Activated CD4-positive, alpha-beta T cell treated with anti-CD3 and anti-CD28 coated beads, Interleukin-2, amount 10 ng/mL, durations not matched to agents 7 days and 5 days (primary cell): ENCODE results near the gene FBXW5. TPM values are rescaled to one million over a fixed set of nuclear protein-coding genes. Genes with fewer than 3 reads are reported as not detected.

ENCODE experiments used
- CTCF ChIA-PET: fragments of 350-600 bp; sonication (Branson Sonifier 250); formaldehyde crosslinking; loops from one replicate; lab custom pipeline; 2021; ENCODE audit warnings: antibody characterized with exemption; lab: Charles Lee
- POLR2A ChIA-PET: fragments of 350-600 bp; sonication (Branson Sonifier 250); formaldehyde crosslinking; loops from one replicate; lab custom pipeline; 2021; ENCODE audit warnings: antibody characterized with exemption; lab: Charles Lee
- DNase-seq: peaks from one replicate; pipeline ENCODE4 v3.0.0-alpha.2; 2020
- H3K27ac Mint-ChIP-seq: one replicate; pipeline ENCODE4 v1.8.0; 2021; ENCODE audit warnings: mild to moderate bottlenecking, moderate library complexity, mixed read lengths
- H3K27me3 Mint-ChIP-seq: one replicate; pipeline ENCODE4 v1.8.0; 2021; ENCODE audit warnings: mixed read lengths
- H3K36me3 Mint-ChIP-seq: one replicate; pipeline ENCODE4 v1.8.0; 2021; ENCODE audit warnings: low read depth, mixed read lengths
- H3K4me1 Mint-ChIP-seq: one replicate; pipeline ENCODE4 v1.8.0; 2021; ENCODE audit warnings: mixed read lengths
- H3K4me3 Mint-ChIP-seq: one replicate; pipeline ENCODE4 v1.8.0; 2021; ENCODE audit warnings: mild to moderate bottlenecking, moderate library complexity, mixed read lengths
- H3K9me3 Mint-ChIP-seq: one replicate; pipeline ENCODE4 v1.8.0; 2021; ENCODE audit warnings: mixed read lengths
- total RNA-seq, 2 experiments: library from RNA; stranded (reverse); gene quantifications; one replicate each; pipeline ENCODE4 v1.2.3, GENCODE V29; 2021

Gene FBXW5
- total RNA-seq, 2 experiments from 2014 or later = 116 to 123 TPM

DNA sequence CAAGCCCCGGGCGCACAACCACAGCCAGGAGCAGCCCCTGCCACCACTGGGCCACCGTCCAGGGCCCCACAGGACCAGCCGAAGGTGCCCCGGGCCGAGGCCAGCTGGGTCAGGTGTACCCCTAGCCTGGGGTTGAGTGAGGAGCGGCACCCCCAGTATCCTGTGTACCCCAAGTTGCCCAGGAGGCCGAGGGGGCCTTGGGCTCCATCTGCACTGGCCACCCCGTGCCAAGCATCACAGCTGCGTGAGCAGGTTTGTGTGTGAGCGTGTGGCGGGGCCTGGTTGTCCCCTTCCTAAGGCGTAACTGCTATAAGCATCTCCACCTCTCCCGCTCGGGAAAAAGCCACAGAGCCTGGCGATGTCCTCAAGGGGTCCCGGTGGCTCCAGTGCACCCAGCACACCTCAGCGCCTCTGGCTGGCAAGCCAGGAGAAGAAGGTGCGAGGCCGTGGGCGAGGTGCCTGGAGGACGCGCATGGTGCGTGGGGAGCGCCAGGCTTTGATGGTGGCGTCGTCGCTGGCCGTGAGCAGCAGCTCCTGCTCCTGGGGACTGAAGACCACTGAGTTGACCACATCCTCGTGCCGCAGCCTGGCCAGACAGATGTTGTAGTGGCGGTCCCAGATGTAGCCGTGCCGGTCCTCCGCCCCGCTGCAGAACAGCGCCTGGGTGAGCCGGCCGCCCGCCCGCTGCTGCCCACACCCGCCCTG is 3.9 kb downstream of the FBXW5 start:
- ChIA-PET POLR2A (no interaction called here), CTCF (interaction anchor here (1.1 kb wide), 1 partner anchor 24 kb away, joined by 3 read pairs; no protein-coding TSS in a partner anchor)
- H3K27me3 Mint-ChIP-seq = no peaks in the 10 kb centered on the region
- H3K4me3 Mint-ChIP-seq = no peak overlapping the region
- H3K27ac Mint-ChIP-seq = no peak overlapping the region
- H3K4me1 Mint-ChIP-seq = peaks cover 13% of the 10 kb centered on the region
- no peak for DNase-seq
- peaks cover 16% of the 10 kb centered on the region for H3K36me3 Mint-ChIP-seq
- H3K9me3 Mint-ChIP-seq = no peaks in the 10 kb centered on the region

GRCh38 chr9:136939996-136940525 is 4.5 kb downstream of the FBXW5 start:
- no peaks in the 10 kb centered on the region for H3K27me3 Mint-ChIP-seq
- ChIA-PET CTCF (interaction anchor here (1.0 kb wide), 2 partner anchors 38 to 56 kb away, joined by 3 read pairs; no protein-coding TSS in a partner anchor), POLR2A (no interaction called here)
- no peak for DNase-seq
- no peak overlapping the region for H3K27ac Mint-ChIP-seq
- H3K4me1 Mint-ChIP-seq = peaks cover 9% of the 10 kb centered on the region
- peaks cover 16% of the 10 kb centered on the region for H3K36me3 Mint-ChIP-seq
- H3K9me3 Mint-ChIP-seq = no peaks in the 10 kb centered on the region
- H3K4me3 Mint-ChIP-seq = no peak overlapping the region

DNA sequence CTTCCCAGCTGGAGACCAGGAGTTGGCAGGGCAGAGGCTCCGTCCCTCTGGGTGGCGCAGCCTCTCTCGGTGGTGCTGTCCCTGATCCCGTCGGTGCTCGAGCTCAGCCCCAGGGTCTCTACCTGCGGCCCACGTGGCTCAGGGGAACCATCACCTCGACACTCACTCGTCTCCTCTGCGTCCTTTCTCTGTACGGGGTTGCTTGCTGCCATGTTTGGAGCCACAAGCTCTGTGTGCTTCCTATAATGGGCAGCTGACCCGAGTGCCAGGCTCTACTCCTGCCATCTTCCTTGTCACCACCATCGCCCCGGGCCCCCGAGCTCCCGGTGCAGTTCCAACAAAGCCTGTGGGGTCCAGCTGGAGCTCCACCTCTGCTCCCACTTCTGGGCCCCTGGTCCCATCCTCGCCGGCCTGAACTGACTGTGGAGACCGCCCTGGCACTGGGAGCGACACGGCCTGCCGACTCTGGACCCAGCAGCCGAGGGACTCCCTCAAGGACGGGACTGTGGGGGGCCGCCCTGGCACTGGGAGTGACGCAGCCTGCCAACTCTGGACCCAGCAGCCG is 5.0 kb downstream of the FBXW5 start:
- Mint-ChIP-seq H3K27me3 (no peaks in the 10 kb centered on the region), H3K27ac (no peak overlapping the region), H3K9me3 (no peaks in the 10 kb centered on the region), H3K4me1 (peaks cover 4% of the 10 kb centered on the region), H3K4me3 (no peak overlapping the region), H3K36me3 (peaks cover 16% of the 10 kb centered on the region)
- DNase-seq = no peak
- ChIA-PET POLR2A (no interaction called here), CTCF (interaction anchor here (0.7 to 1.0 kb wide), 3 partner anchors 18 to 55 kb away, joined by 3 to 4 read pairs (median 3); no protein-coding TSS in a partner anchor)

GRCh38 chr9:136937186-136938001 is 7.1 kb downstream of the FBXW5 start:
- no peaks in the 10 kb centered on the region for H3K27me3 Mint-ChIP-seq
- POLR2A ChIA-PET = no interaction called here
- CTCF ChIA-PET = interaction anchor here (0.7 to 1.3 kb wide), 3 partner anchors 7 to 95 kb away, joined by 3 read pairs; partner anchors contain the start of gene AJM1
- peaks cover 7% of the 10 kb centered on the region for H3K4me1 Mint-ChIP-seq
- no peaks in the 10 kb centered on the region for H3K9me3 Mint-ChIP-seq
- no peak overlapping the region for H3K27ac Mint-ChIP-seq
- peaks cover 20% of the 10 kb centered on the region for H3K36me3 Mint-ChIP-seq
- no peak overlapping the region for H3K4me3 Mint-ChIP-seq
- no peak for DNase-seq

- no peak for DNase-seq
- POLR2A ChIA-PET = no interaction called here
- CTCF ChIA-PET = interaction anchor here (0.9 to 1.3 kb wide), 2 partner anchors 34 to 94 kb away, joined by 3 read pairs; partner anchors contain the start of gene AJM1
- Mint-ChIP-seq H3K4me1 (peaks cover 11% of the 10 kb centered on the region), H3K27me3 (no peaks in the 10 kb centered on the region), H3K36me3 (peaks cover 21% of the 10 kb centered on the region), H3K4me3 (no peak overlapping the region), H3K9me3 (no peaks in the 10 kb centered on the region), H3K27ac (no peak overlapping the region)
Observed at GRCh38 chr9:136936645-136937170, 7.8 kb downstream of the FBXW5 start.

DNA sequence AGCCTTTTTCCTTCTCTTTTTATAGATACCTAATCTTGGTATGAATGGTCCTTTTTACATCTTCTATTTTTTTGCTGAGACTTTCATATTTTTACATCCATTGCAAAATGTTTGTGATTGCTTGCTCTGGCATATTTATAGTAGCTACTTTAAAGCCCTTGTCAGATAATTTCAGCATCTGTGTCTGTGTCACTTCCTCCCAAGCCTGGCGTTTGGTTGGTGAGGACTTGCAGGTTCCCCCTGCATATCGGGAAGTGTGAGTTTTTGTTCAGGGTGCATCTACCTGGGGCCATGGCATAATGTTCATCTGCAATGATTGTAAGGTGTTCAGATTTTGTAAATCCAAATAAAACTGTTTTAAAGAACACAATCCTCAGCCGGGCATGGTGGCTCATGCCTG is 8.9 kb downstream of the FBXW5 start:
- H3K36me3 Mint-ChIP-seq = peaks cover 24% of the 10 kb centered on the region
- H3K27me3 Mint-ChIP-seq = no peaks in the 10 kb centered on the region
- ChIA-PET POLR2A (no interaction called here), CTCF (no interaction called here)
- DNase-seq = no peak
- H3K4me1 Mint-ChIP-seq = peaks cover 12% of the 10 kb centered on the region
- H3K4me3 Mint-ChIP-seq = no peak overlapping the region
- no peaks in the 10 kb centered on the region for H3K9me3 Mint-ChIP-seq
- H3K27ac Mint-ChIP-seq = no peak overlapping the region

DNA sequence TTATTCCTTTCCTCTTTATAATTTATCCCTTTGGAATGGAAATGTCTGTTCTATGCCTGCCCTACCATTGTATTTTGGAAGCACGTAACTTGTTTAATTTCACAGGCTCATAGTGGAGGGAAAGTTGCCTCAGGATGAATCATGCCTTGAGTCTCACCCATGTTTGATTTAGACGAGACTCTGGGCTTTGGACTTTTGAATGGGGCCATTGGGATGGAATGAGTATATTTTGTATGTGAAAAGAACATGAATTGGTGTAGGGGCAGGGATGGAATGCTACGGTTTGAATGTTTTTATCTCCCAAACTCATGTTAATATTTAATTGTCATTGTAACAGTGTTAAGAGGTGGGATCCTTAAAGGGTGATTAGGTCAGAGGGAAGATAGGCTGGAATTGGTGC is 10.3 kb downstream of the FBXW5 start:
- Mint-ChIP-seq H3K36me3 (peaks cover 29% of the 10 kb centered on the region), H3K27ac (no peak overlapping the region), H3K27me3 (no peaks in the 10 kb centered on the region), H3K4me1 (peaks cover 12% of the 10 kb centered on the region), H3K4me3 (no peak overlapping the region), H3K9me3 (no peaks in the 10 kb centered on the region)
- ChIA-PET CTCF (no interaction called here), POLR2A (no interaction called here)
- no peak for DNase-seq

- Mint-ChIP-seq H3K36me3 (peaks cover 31% of the 10 kb centered on the region), H3K4me3 (no peak overlapping the region)
Observed at GRCh38 chr9:136931611-136932130, 12.9 kb downstream of the FBXW5 start.

GRCh38 chr9:136930014-136930413 is 14.5 kb downstream of the FBXW5 start:
- DNase-seq = no peak
- Mint-ChIP-seq H3K9me3 (no peaks in the 10 kb centered on the region), H3K27ac (no peak overlapping the region), H3K36me3 (peaks cover 33% of the 10 kb centered on the region), H3K4me1 (peaks cover 8% of the 10 kb centered on the region), H3K4me3 (no peak overlapping the region), H3K27me3 (no peaks in the 10 kb centered on the region)
- POLR2A ChIA-PET = no interaction called here
- CTCF ChIA-PET = interaction anchor here (0.6 to 1.0 kb wide), 2 partner anchors 8 to 105 kb away, joined by 3 read pairs; no protein-coding TSS in a partner anchor

More at GRCh38 chr9:136931611-136932130, 12.9 kb downstream of the FBXW5 start:
- Mint-ChIP-seq H3K4me1 (peaks cover 10% of the 10 kb centered on the region), H3K9me3 (no peaks in the 10 kb centered on the region), H3K27me3 (no peaks in the 10 kb centered on the region), H3K27ac (no peak overlapping the region)
- POLR2A ChIA-PET = no interaction called here
- DNase-seq = no peak
- CTCF ChIA-PET = interaction anchor here (1.3 kb wide), 1 partner anchor 103 kb away, joined by 3 read pairs; no protein-coding TSS in a partner anchor

GRCh38 chr9:136928591-136928990 is 15.9 kb downstream of the FBXW5 start:
- Mint-ChIP-seq H3K27me3 (no peaks in the 10 kb centered on the region), H3K36me3 (peaks cover 36% of the 10 kb centered on the region), H3K27ac (no peak overlapping the region), H3K4me1 (peaks cover 4% of the 10 kb centered on the region), H3K9me3 (no peaks in the 10 kb centered on the region), H3K4me3 (no peak overlapping the region)
- no peak for DNase-seq
- ChIA-PET CTCF (interaction anchor here (0.6 to 0.7 kb wide), 2 partner anchors 66 to 308 kb away, joined by 3 to 4 read pairs; no protein-coding TSS in a partner anchor), POLR2A (no interaction called here)

DNA sequence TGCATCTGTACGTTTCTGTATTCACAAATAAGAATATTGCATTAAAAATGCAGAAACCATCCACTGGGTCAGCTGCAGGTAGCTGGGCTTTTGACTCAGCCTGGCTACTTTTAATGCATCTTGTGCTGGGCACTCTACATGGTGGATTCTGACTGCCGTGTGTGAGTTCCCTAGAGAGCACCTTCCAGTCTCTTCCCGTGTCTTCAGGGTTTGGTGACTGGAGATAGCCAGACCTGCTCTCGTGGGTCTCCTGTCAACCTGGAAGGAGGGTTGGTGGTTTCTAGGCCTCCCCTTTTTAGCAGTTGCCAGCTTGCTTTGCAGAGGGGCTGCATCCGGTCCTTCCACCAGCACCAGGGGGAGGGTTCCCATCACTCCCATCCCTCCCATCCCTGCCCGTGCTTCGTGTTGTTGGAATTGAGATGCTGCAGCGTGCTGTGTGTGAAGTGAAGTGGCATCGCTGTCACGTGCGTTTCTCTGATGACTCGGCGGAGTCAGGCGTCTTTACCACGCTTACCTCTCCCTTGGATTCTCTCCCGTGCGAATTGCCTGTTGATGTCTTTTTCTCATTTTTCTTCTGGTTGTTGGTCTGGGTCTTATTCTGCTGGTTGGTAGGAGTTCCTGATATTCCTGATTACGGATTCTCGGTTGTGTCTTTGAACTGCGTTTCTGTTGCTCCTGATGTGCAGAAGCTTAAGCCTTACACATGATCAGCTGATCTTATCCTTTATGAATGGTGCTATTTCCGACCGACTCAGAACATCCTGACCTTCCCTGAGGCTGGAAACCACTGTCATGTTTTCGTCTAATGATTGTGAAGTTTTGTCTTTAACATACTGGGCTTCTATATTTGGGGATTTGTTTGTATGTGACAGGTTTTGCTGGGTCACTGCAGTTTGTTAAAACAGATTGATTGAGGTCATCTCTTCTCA is 16.9 kb downstream of the FBXW5 start:
- ChIA-PET POLR2A (no interaction called here), CTCF (interaction anchor here (0.7 to 1.7 kb wide), 2 partner anchors 15 to 65 kb away, joined by 3 to 5 read pairs; no protein-coding TSS in a partner anchor)
- DNase-seq = no peak
- no peak overlapping the region for H3K27ac Mint-ChIP-seq
- peaks cover 35% of the 10 kb centered on the region for H3K36me3 Mint-ChIP-seq
- no peaks in the 10 kb centered on the region for H3K27me3 Mint-ChIP-seq
- no peaks in the 10 kb centered on the region for H3K9me3 Mint-ChIP-seq
- peaks cover 10% of the 10 kb centered on the region for H3K4me1 Mint-ChIP-seq
- H3K4me3 Mint-ChIP-seq = no peak overlapping the region
